ENCODE data around the gene POLD3.

DNA sequence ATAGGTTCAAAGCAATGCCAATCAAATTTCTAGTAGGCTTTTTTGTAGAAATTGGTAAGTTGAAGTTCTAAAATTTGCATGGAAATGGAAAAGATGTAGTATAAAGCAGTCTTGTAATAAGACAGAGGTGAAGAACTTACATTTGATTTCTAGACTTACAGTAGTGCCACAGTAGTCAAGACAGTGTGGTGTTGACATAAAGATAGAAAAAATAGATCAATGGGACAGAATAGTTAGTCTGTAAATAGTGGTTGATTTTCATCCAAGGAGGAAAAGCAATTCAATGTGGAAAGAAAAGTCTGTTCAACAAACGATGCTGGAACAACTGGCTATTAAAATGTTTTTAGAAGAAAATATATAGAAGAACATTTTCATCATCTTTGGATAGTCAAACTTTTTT, 70.9 kb downstream of the POLD3 start:
- TF ChIP-seq, protein P1, sequence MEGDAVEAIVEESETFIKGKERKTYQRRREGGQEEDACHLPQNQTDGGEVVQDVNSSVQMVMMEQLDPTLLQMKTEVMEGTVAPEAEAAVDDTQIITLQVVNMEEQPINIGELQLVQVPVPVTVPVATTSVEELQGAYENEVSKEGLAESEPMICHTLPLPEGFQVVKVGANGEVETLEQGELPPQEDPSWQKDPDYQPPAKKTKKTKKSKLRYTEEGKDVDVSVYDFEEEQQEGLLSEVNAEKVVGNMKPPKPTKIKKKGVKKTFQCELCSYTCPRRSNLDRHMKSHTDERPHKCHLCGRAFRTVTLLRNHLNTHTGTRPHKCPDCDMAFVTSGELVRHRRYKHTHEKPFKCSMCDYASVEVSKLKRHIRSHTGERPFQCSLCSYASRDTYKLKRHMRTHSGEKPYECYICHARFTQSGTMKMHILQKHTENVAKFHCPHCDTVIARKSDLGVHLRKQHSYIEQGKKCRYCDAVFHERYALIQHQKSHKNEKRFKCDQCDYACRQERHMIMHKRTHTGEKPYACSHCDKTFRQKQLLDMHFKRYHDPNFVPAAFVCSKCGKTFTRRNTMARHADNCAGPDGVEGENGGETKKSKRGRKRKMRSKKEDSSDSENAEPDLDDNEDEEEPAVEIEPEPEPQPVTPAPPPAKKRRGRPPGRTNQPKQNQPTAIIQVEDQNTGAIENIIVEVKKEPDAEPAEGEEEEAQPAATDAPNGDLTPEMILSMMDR (conservative IDR thresholded peaks at IDR 0.05; ENCODE audit: low read depth, low read length): no peak
- no peak for TF ChIP-seq EZH2 (IDR thresholded peaks at IDR 0.05; ENCODE audit: borderline replicate concordance, low read depth, low read length, poor library complexity, severe bottlenecking)
